ENCODE data around the gene OSBPL5.

- no peak for TF ChIP-seq POLR2A (IDR thresholded peaks at IDR 0.05)
- TF ChIP-seq, protein P1, sequence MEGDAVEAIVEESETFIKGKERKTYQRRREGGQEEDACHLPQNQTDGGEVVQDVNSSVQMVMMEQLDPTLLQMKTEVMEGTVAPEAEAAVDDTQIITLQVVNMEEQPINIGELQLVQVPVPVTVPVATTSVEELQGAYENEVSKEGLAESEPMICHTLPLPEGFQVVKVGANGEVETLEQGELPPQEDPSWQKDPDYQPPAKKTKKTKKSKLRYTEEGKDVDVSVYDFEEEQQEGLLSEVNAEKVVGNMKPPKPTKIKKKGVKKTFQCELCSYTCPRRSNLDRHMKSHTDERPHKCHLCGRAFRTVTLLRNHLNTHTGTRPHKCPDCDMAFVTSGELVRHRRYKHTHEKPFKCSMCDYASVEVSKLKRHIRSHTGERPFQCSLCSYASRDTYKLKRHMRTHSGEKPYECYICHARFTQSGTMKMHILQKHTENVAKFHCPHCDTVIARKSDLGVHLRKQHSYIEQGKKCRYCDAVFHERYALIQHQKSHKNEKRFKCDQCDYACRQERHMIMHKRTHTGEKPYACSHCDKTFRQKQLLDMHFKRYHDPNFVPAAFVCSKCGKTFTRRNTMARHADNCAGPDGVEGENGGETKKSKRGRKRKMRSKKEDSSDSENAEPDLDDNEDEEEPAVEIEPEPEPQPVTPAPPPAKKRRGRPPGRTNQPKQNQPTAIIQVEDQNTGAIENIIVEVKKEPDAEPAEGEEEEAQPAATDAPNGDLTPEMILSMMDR (IDR thresholded peaks at IDR 0.05): no peak
- no peak for TF ChIP-seq EP300 (IDR thresholded peaks at IDR 0.05)
Measured at GRCh38 chr11:3135481-3136440, 29.3 kb downstream of the OSBPL5 start.

Measured in stomach (tissue), 4 donors.